Rectal smooth muscle tissue (tissue), 1 donor: ENCODE results near the gene PDE7B.

ENCODE experiments used
- H3K27ac ChIP-seq: one replicate; pipeline ENCODE4 v1.7.0; 2013; ENCODE audit warnings: low read depth, low read length, inconsistent platforms
- H3K27me3 ChIP-seq: one replicate; pipeline ENCODE4 v1.7.0; 2013; ENCODE audit warnings: low read length; ENCODE audit not compliant: control insufficient read depth, insufficient read depth
- H3K36me3 ChIP-seq: one replicate; pipeline ENCODE4 v1.7.0; 2013; ENCODE audit warnings: low read length; ENCODE audit not compliant: control insufficient read depth, insufficient read depth
- H3K4me1 ChIP-seq: one replicate; pipeline ENCODE4 v1.7.0; 2013; ENCODE audit warnings: low read length; ENCODE audit not compliant: control insufficient read depth, insufficient read depth
- H3K4me3 ChIP-seq: one replicate; pipeline ENCODE4 v1.7.0; 2013; ENCODE audit warnings: low read length
- H3K9ac ChIP-seq: one replicate; pipeline ENCODE4 v1.7.0; 2013; ENCODE audit warnings: low read length

The PDE7B gene

DNA sequence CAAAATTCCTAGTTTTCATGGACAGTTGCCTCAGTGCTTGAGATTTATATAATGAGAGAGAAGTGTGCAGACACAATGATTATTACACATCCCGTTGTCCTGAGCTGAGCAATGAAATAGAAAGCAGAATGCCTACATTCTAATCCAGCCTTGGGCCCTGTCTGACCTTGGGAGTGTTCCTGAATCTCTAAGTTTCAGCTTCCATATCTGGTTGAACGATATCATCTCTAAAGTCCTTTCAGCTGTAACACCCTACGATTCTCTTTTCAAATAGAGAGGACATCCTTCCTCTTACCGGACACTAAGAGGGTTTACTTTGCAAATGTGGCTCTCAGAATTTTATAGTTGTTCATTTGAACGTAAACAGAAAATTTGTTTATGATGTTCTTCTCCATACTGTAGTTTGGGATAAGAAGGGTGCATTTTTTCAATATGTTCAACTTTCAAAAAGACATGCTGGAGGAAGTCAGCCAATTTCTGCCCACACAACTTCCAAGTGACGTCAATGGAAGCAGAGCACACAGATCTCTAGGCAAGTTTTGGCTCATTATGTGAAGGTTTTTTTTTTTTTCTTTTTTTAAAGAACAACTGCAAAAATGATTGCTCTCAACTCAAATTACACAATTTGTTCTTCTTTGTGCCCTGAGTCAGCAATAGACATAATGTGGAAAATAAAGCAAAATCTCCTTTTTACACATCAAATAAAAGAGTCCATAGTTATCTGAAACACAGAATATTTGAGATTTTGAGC, 50.4 kb downstream of the PDE7B start:
- Histone ChIP-seq H3K4me1 (no peaks in the 10 kb centered on the region), H3K27ac (peak overlapping the region; percentile 19), H3K4me3 (no peak overlapping the region), H3K9ac (no peak overlapping the region), H3K27me3 (no peaks in the 10 kb centered on the region), H3K36me3 (no peaks in the 10 kb centered on the region)

DNA sequence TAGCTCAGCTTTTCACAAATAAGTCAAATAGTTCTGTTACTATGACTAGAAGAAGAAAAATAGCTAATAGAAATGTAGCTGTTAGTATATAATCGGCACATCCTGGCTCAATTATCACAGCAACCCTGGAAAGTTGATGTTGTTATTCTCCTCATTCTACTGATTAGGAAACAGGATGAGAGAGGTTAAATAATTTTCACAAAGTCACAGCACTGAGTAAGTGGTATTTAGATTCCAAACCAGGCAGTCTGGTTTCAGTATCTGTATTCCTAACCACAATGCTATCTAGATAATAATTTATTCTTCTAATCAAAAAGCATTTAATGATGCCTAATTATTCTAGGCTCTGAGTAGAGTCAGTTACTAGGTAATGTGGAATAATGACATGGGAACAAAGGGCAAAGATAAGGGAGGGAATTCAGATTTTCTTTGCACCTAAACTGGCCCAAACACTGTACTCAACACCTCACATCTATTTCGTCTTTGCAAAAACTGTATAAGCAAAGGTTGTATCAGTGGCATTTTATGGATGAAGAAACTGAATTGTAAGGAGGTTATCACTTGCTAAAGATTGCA, 51.3 kb downstream of the PDE7B start:
- no peaks in the 10 kb centered on the region for H3K4me1 ChIP-seq
- H3K4me3 ChIP-seq = peak overlapping the region; percentile 1
- H3K9ac ChIP-seq = no peak overlapping the region
- no peak overlapping the region for H3K27ac ChIP-seq
- H3K27me3 ChIP-seq = no peaks in the 10 kb centered on the region
- no peaks in the 10 kb centered on the region for H3K36me3 ChIP-seq

DNA sequence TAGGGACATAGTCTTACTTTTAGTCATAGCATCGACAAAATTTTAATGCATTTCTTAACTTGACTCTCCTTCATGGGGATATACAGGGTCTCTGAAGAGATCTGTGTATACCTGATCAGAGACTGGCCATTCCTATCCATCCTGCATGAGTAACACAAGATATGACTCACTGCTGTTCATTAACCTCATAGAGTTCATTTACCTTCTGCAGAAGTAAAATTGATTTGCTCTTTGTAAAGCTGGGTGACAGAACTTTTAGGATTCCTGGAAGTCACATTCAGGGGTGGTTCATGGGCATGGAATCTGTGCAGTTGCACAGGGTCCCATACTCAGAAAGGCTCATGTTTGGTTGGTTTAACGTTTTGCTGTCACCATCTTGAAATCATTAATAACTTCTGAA, 53.2 kb downstream of the PDE7B start:
- Histone ChIP-seq H3K9ac (no peak overlapping the region), H3K36me3 (no peaks in the 10 kb centered on the region), H3K4me3 (no peak overlapping the region), H3K4me1 (no peaks in the 10 kb centered on the region), H3K27ac (no peak overlapping the region), H3K27me3 (no peaks in the 10 kb centered on the region)

GRCh38 chr6:135905604-135906300, 54.3 kb downstream of the PDE7B start:
- Histone ChIP-seq H3K27me3 (no peaks in the 10 kb centered on the region), H3K36me3 (no peaks in the 10 kb centered on the region), H3K4me1 (no peaks in the 10 kb centered on the region), H3K27ac (no peak overlapping the region), H3K4me3 (no peak overlapping the region), H3K9ac (no peak overlapping the region)

- H3K36me3 ChIP-seq = no peaks in the 10 kb centered on the region
- no peak overlapping the region for H3K4me3 ChIP-seq
- H3K4me1 ChIP-seq = no peaks in the 10 kb centered on the region
- H3K27ac ChIP-seq = no peak overlapping the region
- no peak overlapping the region for H3K9ac ChIP-seq
- H3K27me3 ChIP-seq = no peaks in the 10 kb centered on the region
Measured at GRCh38 chr6:135906542-135906941, 55.0 kb downstream of the PDE7B start.

DNA sequence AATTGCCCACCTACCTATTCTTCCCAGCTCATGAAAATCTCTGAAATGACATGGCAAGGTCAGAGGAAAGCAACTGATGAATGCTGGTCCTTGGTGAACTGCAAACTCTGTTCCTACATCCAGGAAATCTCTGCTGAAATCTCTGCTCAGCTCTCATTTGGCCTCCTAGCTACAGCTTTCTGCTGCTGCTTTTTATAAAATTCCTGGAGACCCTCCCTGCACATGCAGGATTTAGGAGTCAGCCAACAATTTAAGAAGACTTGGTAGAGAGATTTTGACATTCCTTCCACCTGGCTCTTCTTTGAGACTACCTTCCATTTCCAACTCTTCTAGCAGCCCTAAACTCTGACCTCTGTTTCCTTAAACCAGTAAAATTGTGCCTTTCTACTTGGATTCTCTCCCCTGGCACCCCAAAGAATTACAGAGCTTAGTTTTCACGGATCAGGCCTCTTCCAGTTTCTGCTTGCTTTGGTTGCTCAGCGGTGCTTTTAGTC, 55.5 kb downstream of the PDE7B start:
- Histone ChIP-seq H3K9ac (no peak overlapping the region), H3K4me1 (no peaks in the 10 kb centered on the region), H3K36me3 (no peaks in the 10 kb centered on the region), H3K4me3 (no peak overlapping the region), H3K27me3 (no peaks in the 10 kb centered on the region), H3K27ac (no peak overlapping the region)

DNA sequence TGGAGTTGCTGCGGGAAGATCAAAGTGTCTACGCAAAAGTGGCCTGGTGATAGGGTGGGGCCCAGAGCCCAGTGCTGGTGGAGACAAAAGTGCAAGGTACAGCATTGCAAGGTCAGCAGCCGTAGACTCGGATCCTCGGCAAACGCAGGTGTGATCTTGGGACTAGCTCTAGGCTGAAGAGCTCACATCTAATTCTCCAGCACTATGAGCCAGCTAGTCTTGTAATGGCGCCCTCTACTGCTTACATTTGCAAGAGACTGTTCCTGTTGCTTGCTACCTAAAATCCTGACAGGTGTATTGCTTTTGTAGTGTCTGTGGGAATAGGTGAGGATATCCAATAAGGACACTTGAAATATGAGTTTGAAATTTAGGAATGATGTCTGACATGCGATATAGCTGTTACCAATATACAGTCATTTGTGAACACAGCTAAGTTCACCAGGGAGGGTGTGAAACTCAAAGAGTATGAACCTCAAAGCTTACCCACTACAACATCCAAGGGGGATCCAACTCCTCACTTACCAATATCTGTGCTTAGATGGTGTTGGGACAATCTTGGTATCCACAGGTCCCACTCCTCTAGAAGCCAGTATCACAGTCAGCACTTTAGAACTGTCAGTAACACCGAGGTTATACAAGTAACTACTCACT, 58.4 kb downstream of the PDE7B start:
- H3K4me1 ChIP-seq = no peaks in the 10 kb centered on the region
- H3K9ac ChIP-seq = no peak overlapping the region
- no peak overlapping the region for H3K27ac ChIP-seq
- H3K36me3 ChIP-seq = no peaks in the 10 kb centered on the region
- H3K4me3 ChIP-seq = no peak overlapping the region
- no peaks in the 10 kb centered on the region for H3K27me3 ChIP-seq

DNA sequence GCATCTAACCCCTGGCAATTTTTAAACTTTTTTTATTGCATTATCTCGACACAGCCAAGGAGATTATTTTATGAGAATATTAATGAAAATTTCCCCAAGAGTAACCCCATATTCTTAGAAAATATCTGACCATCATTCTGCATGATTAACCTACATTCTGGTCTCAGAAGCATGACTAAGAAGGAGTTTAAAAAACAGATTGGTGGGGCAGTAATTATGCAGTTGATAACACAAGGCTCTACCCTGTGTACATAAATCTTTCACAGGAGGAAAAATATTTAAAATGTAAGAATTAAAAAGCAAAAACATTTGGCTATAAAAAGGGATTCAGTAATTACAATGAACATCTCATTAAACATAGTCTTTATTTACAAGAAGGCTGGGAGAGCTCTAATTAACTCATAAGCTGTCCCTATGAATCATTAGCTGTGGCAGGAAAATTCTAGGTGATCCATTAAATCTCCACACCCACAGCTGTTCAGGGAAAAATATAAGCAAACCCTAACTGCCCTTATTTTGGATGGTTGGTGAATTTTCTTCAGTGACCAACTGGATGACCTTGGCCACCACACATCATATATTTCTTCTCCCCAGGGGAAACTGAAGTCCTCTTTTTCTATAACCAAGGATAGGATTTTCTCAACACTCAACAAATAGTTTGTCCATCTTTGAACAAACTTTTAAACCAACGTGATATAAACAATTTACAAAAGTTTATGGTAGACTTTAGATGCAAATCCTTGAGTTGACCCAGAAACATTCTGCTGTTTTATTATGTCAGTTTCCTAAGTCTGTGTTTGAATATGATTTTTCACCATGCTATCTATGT, 59.5 kb downstream of the PDE7B start:
- H3K9ac ChIP-seq = no peak overlapping the region
- no peak overlapping the region for H3K27ac ChIP-seq
- H3K27me3 ChIP-seq = no peaks in the 10 kb centered on the region
- no peaks in the 10 kb centered on the region for H3K4me1 ChIP-seq
- no peaks in the 10 kb centered on the region for H3K36me3 ChIP-seq
- H3K4me3 ChIP-seq = no peak overlapping the region

GRCh38 chr6:135913785-135914184, 62.3 kb downstream of the PDE7B start:
- Histone ChIP-seq H3K9ac (no peak overlapping the region), H3K27ac (no peak overlapping the region), H3K4me3 (no peak overlapping the region), H3K4me1 (no peaks in the 10 kb centered on the region), H3K36me3 (no peaks in the 10 kb centered on the region), H3K27me3 (no peaks in the 10 kb centered on the region)

GRCh38 chr6:135919026-135919425, 67.5 kb downstream of the PDE7B start:
- no peaks in the 10 kb centered on the region for H3K36me3 ChIP-seq
- H3K27me3 ChIP-seq = no peaks in the 10 kb centered on the region
- no peak overlapping the region for H3K27ac ChIP-seq
- H3K9ac ChIP-seq = no peak overlapping the region
- H3K4me3 ChIP-seq = no peak overlapping the region
- H3K4me1 ChIP-seq = peaks cover 16% of the 10 kb centered on the region

GRCh38 chr6:135920689-135921088, 69.2 kb downstream of the PDE7B start:
- no peak overlapping the region for H3K27ac ChIP-seq

DNA sequence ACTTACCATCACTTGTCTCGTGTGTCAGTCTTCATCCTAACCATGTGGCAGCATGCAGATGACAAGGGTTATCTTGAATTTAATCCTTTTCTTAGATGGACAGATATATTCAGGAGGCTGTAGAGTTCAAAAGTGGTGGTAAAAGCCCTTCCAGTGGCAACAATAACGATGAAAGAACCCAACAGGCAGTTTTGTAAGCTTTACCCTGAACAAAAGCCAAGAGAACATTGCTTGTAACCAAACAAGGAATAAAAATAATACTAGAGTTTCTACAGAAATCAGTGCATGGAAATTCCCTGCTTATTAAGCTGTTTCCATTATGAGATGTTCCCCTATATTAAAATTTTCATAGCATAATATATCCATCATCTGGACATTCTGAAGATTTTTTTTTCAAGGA, 69.7 kb downstream of the PDE7B start:
- Histone ChIP-seq H3K27me3 (no peaks in the 10 kb centered on the region), H3K36me3 (no peaks in the 10 kb centered on the region), H3K4me3 (no peak overlapping the region), H3K9ac (no peak overlapping the region), H3K4me1 (peaks cover 16% of the 10 kb centered on the region), H3K27ac (no peak overlapping the region)

More at GRCh38 chr6:135920689-135921088, 69.2 kb downstream of the PDE7B start:
- H3K4me1 ChIP-seq = peaks cover 16% of the 10 kb centered on the region
- H3K36me3 ChIP-seq = no peaks in the 10 kb centered on the region
- no peak overlapping the region for H3K4me3 ChIP-seq
- no peaks in the 10 kb centered on the region for H3K27me3 ChIP-seq
- no peak overlapping the region for H3K9ac ChIP-seq
